Right lobe of liver (tissue), 6 donors: ENCODE data around the gene ACSS1. TPM values are rescaled to one million over a fixed set of nuclear protein-coding genes. Genes with fewer than 3 reads are reported as not detected.

ENCODE experiments used
- ATAC-seq, 4 donors: fragments of 200-7000 bp; cut with Tn5 transposase; one replicate each; pipeline ENCODE4 v1.9.1; 2020; ENCODE audit warnings: mild to moderate bottlenecking in 4 of 4, moderate library complexity in 4 of 4
- DNase-seq, 3 donors: peaks; one replicate each; pipeline ENCODE4 v3.0.0-alpha.2; 2020
- H3K27ac ChIP-seq, 3 donors: fragments of 200-600 bp; one replicate each; pipeline ENCODE4 v1.8.0; 2022
- H3K27me3 ChIP-seq, 2 donors: fragments of 200-600 bp; one replicate each; pipeline ENCODE4 v1.8.0; 2022
- H3K36me3 ChIP-seq, 4 donors: fragments of 200-600 bp; sonication (generic) in 1 of 4; one replicate each; pipeline versions ENCODE4 v1.5.1 to v1.8.0; 2017 to 2022; ENCODE audit warnings: control low read depth in 1 of 4
- H3K4me1 ChIP-seq, 4 donors: fragments of 200-600 bp; sonication (generic) in 1 of 4; one replicate each; pipeline versions ENCODE4 v1.5.1 to v1.8.0; 2017 to 2022; ENCODE audit warnings: control low read depth in 1 of 4
- H3K4me3 ChIP-seq, 3 donors: fragments of 200-600 bp; one replicate each; pipeline ENCODE4 v1.8.0; 2022
- H3K9me3 ChIP-seq, 4 donors: fragments of 200-600 bp; sonication (generic) in 1 of 4; one replicate each; pipeline versions ENCODE4 v1.5.1 to v1.8.0; 2017 to 2022; ENCODE audit warnings: control low read depth in 1 of 4
- CTCF ChIP-seq, 4 donors: fragments of 200-600 bp in 3 of 4; fragments of 450-650 bp in 1 of 4; IDR thresholded peaks; one replicate each; pipeline versions ENCODE4 v1.5.1 to v1.8.0; 2016 to 2022; ENCODE audit warnings: antibody characterized with exemption in 4 of 4, mild to moderate bottlenecking in 2 of 4
- POLR2A ChIP-seq: fragments of 450-650 bp; IDR thresholded peaks from one replicate; pipeline ENCODE4 v1.6.1; 2017; ENCODE audit warnings: antibody characterized with exemption, mild to moderate bottlenecking
- WGBS: methylation state at CpG from one replicate; pipeline ENCODE4 v1.1.6; 2018; ENCODE audit warnings: low coverage, low lambda C conversion rate; ENCODE audit not compliant: insufficient coverage; ENCODE audit errors: missing lambda C conversion rate; 5-methylcytosine and 5-hydroxymethylcytosine counted together
- intact Hi-C, 2 donors: fragments of 100-400 bp; cut with DNase I; formaldehyde crosslinking; loops; one replicate each; pipeline versions ENCODE4 v1.11.2 to v1.14.1; 2022
- total RNA-seq, 6 experiments: library from RNA; depleted of rRNA in 2 of 6; stranded (reverse); fragments of >200 nt in 2 of 6; fragmentation: NEBNext Ultra II Directional in 3 of 6; extraction: Animal tissue kit (Norgen Biotek cat#: 25700) in 3 of 6; gene quantifications; one replicate each; pipeline versions ENCODE4 v1.1.0 to v1.2.4, GENCODE V29; 2016 to 2023
- donor health status: DM: no; HTN: yes; CAD: no.
- donor health status: DM: no; HTN: no; CAD: no.
- donor health status: DM: no; HTN: no; CAD: no.
- donor health status: DM: no; HTN: yes; CAD: no.
- donor health status: DM: no; HTN: yes; CAD: no.

Gene ACSS1
- total RNA-seq, 6 experiments from 2014 or later, result 3.5 to 9.1 (median 6.3) TPM

- ATAC-seq, result no peak
- H3K9me3 ChIP-seq, result no peaks in the 10 kb centered on the region
- H3K36me3 ChIP-seq, result peaks cover 0 to 28% (median 4%) of the 10 kb centered on the region in 4 donors
- intact Hi-C loops, result no loop called here
- no peak overlapping the region for H3K4me3 ChIP-seq
- peak overlapping the region in 1 of 3 donors; percentile 1 for H3K27ac ChIP-seq
- no peaks in the 10 kb centered on the region for H3K27me3 ChIP-seq
- WGBS, result 78% methylated on average over 1 of the region's 15 CpGs
- DNase-seq, result peak in 1 of 3 donors; percentile 42
- H3K4me1 ChIP-seq, result peaks cover 0 to 46% (median 8%) of the 10 kb centered on the region in 4 donors
- TF ChIP-seq POLR2A, result no peak
These were observed 78.6 kb downstream of the ACSS1 start for GRCh38 chr20:24979036-24979960.

- peak overlapping the region in 1 of 3 donors; percentile 64 for H3K27ac ChIP-seq
- peak in 1 of 3 donors; percentile 51 for DNase-seq
- H3K27me3 ChIP-seq, result no peaks in the 10 kb centered on the region
- intact Hi-C loops, result no loop called here
- TF ChIP-seq CTCF (IDR thresholded peaks at IDR 0.05) (no peak), POLR2A (no peak)
- H3K4me1 ChIP-seq, result peaks cover 0 to 38% (median 6%) of the 10 kb centered on the region in 4 donors
- no peaks in the 10 kb centered on the region for H3K9me3 ChIP-seq
- peak; percentile 12 to 31 (median 18) for ATAC-seq
- WGBS, result 69% methylated on average over 6 of the region's 8 CpGs
- H3K36me3 ChIP-seq, result peaks cover 2 to 29% (median 6%) of the 10 kb centered on the region in 4 donors
- no peak overlapping the region for H3K4me3 ChIP-seq
These were observed 79.4 kb downstream of the ACSS1 start for GRCh38 chr20:24978513-24978912.

- peak overlapping the region in 2 of 3 donors; percentile 33 to 64 for H3K27ac ChIP-seq
- no peaks in the 10 kb centered on the region for H3K9me3 ChIP-seq
- peak; percentile 86 to 96 (median 92) for ATAC-seq
- no peak overlapping the region for H3K4me3 ChIP-seq
- peaks cover 7 to 31% (median 8%) of the 10 kb centered on the region in 4 donors for H3K36me3 ChIP-seq
- peak; percentile 46 to 87 (median 81) for DNase-seq
- no peaks in the 10 kb centered on the region for H3K27me3 ChIP-seq
- TF ChIP-seq CTCF (IDR thresholded peaks at IDR 0.05) (no peak), POLR2A (no peak)
- intact Hi-C loops, result no loop called here
- 14% methylated on average over 1 of the region's 3 CpGs for WGBS
- peaks cover 0 to 31% (median 6%) of the 10 kb centered on the region in 4 donors for H3K4me1 ChIP-seq
These were observed 80.1 kb downstream of the ACSS1 start for GRCh38 chr20:24977797-24978196.

- H3K4me3 ChIP-seq, result no peak overlapping the region
- TF ChIP-seq CTCF (IDR thresholded peaks at IDR 0.05) (no peak), POLR2A (no peak)
- H3K27me3 ChIP-seq, result no peaks in the 10 kb centered on the region
- no peaks in the 10 kb centered on the region for H3K9me3 ChIP-seq
- DNase-seq, result peak in 1 of 3 donors; percentile 43
- 100% methylated on average over 1 of the region's 1 CpG for WGBS
- peaks cover 7 to 35% (median 11%) of the 10 kb centered on the region in 4 donors for H3K36me3 ChIP-seq
- intact Hi-C loops, result no loop called here
- peaks cover 0 to 26% (median 6%) of the 10 kb centered on the region in 4 donors for H3K4me1 ChIP-seq
- peak overlapping the region in 2 of 3 donors; percentile 30 to 64 for H3K27ac ChIP-seq
- ATAC-seq, result peak in 1 of 4 donors; percentile 7
These were observed 80.6 kb downstream of the ACSS1 start for GRCh38 chr20:24977336-24977735.

GRCh38 chr20:24972341-24972740, 85.6 kb downstream of the ACSS1 start:
- Histone ChIP-seq H3K27ac (no peak overlapping the region), H3K9me3 (no peaks in the 10 kb centered on the region), H3K27me3 (no peaks in the 10 kb centered on the region), H3K4me1 (peaks cover 0 to 7% (median 1%) of the 10 kb centered on the region in 4 donors), H3K36me3 (peaks cover 7 to 67% (median 30%) of the 10 kb centered on the region in 4 donors), H3K4me3 (no peak overlapping the region)
- no CpG with 5 or more reads among the region's 2 CpGs for WGBS
- no peak for DNase-seq
- ATAC-seq, result no peak
- intact Hi-C loops, result no loop called here
- TF ChIP-seq POLR2A (no peak), CTCF (IDR thresholded peaks at IDR 0.05) (no peak)
